Activated effector memory CD4-positive, alpha-beta T cell treated with Interleukin-2 at 50 U/mL for 16 hours (primary cell): ENCODE results near the gene VEGFC.

Source experiments
- DNase-seq: peaks from one replicate; pipeline ENCODE4 v3.0.0-alpha.2; 2020

The VEGFC gene

GRCh38 chr4:176792326-176793059 lies at the start of gene VEGFC:
Gene VEGFC (minus strand): TSS chr4:176792922. CDS start chr4:176792311, 611 bp downstream.
- no peak for DNase-seq

GRCh38 chr4:176841711-176842112 lies 49.0 kb upstream of the VEGFC start:
- no peak for DNase-seq

GRCh38 chr4:176840166-176840565 lies 47.4 kb upstream of the VEGFC start:
- no peak for DNase-seq

GRCh38 chr4:176839656-176840055 lies 46.9 kb upstream of the VEGFC start:
- no peak for DNase-seq

- no peak for DNase-seq
Observed at GRCh38 chr4:176838601-176839433, 46.1 kb upstream of the VEGFC start.

- no peak for DNase-seq
Observed at GRCh38 chr4:176837169-176837895, 44.6 kb upstream of the VEGFC start.

GRCh38 chr4:176834531-176834930 lies 41.8 kb upstream of the VEGFC start:
- no peak for DNase-seq

GRCh38 chr4:176833400-176834175 lies 40.9 kb upstream of the VEGFC start:
- DNase-seq, result no peak

- DNase-seq, result no peak
Observed at GRCh38 chr4:176830971-176831370, 38.2 kb upstream of the VEGFC start.

GRCh38 chr4:176825586-176825985 lies 32.9 kb upstream of the VEGFC start:
- DNase-seq, result no peak

GRCh38 chr4:176824645-176825366 lies 32.1 kb upstream of the VEGFC start:
- no peak for DNase-seq

- no peak for DNase-seq
Observed at GRCh38 chr4:176818531-176818930, 25.8 kb upstream of the VEGFC start.

- DNase-seq, result no peak
Observed at GRCh38 chr4:176817204-176817603, 24.5 kb upstream of the VEGFC start.

- no peak for DNase-seq
Observed at GRCh38 chr4:176814770-176815169, 22.0 kb upstream of the VEGFC start.

- no peak for DNase-seq
Observed at GRCh38 chr4:176810481-176811249, 17.9 kb upstream of the VEGFC start.

GRCh38 chr4:176806778-176807375 lies 14.2 kb upstream of the VEGFC start:
- no peak for DNase-seq

GRCh38 chr4:176805155-176805554 lies 12.4 kb upstream of the VEGFC start:
- DNase-seq, result no peak

- no peak for DNase-seq
Observed at GRCh38 chr4:176800891-176801534, 8.3 kb upstream of the VEGFC start.

- DNase-seq, result no peak
Observed at GRCh38 chr4:176799653-176800052, 6.9 kb upstream of the VEGFC start.

- DNase-seq, result no peak
Observed at GRCh38 chr4:176798540-176798939, 5.8 kb upstream of the VEGFC start.
